ENCODE data around the gene CDH4.

The CDH4 gene

GRCh38 chr20:61739086-61739831 lies 487.2 kb downstream of the CDH4 start:
- no peak for DNase-seq (ENCODE audit: low read depth)
- H3K4me3 ChIP-seq (replicated peaks; ENCODE audit: low read depth, low read length) = no peak overlapping the region
- TF ChIP-seq, protein P1, sequence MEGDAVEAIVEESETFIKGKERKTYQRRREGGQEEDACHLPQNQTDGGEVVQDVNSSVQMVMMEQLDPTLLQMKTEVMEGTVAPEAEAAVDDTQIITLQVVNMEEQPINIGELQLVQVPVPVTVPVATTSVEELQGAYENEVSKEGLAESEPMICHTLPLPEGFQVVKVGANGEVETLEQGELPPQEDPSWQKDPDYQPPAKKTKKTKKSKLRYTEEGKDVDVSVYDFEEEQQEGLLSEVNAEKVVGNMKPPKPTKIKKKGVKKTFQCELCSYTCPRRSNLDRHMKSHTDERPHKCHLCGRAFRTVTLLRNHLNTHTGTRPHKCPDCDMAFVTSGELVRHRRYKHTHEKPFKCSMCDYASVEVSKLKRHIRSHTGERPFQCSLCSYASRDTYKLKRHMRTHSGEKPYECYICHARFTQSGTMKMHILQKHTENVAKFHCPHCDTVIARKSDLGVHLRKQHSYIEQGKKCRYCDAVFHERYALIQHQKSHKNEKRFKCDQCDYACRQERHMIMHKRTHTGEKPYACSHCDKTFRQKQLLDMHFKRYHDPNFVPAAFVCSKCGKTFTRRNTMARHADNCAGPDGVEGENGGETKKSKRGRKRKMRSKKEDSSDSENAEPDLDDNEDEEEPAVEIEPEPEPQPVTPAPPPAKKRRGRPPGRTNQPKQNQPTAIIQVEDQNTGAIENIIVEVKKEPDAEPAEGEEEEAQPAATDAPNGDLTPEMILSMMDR (IDR thresholded peaks at IDR 0.05; ENCODE audit: low read length, missing control alignments) = no peak

GRCh38 chr20:61739832-61740118 lies 487.7 kb downstream of the CDH4 start:
- TF ChIP-seq, protein P1 (IDR thresholded peaks at IDR 0.05; ENCODE audit: low read length, missing control alignments) = no peak
- no peak overlapping the region for H3K4me3 ChIP-seq (replicated peaks; ENCODE audit: low read depth, low read length)
- no peak for DNase-seq (ENCODE audit: low read depth)

DNA sequence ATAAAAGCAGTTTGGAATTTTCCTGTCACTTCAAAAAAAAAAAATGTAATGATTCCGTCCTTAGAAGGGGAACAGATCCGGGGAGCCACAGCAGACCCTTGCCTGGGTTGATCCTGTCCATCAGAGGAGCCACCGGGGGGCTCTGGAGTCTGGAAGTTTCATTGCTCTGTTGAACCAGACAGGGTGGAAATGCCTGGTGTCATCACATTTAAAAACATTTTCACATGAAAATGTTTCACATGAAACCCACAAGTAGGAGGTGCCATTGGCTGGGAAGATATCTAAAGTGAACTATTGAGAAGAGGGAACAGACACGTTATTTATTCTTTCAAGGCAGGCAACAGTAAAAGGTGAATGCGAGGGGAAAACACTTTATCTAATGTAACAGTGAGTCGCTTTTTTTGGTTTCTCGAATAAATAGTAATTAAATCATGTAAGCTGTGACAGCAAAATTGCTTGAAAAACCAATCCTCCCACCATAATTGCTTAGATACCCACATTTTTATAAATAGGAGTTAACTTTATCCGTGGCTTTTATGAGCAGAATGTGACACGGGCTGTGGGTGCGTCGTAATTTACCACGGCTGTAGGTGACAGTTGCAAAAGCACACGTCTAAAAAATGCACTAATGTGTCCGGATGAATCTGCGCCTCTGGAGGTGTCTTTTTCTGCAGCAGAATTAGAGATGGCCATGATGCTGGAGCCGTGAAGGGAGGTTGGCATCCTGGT lies 490.2 kb downstream of the CDH4 start:
- no peak overlapping the region for H3K4me3 ChIP-seq (replicated peaks; ENCODE audit: low read depth, low read length)
- DNase-seq (ENCODE audit: low read depth) = no peak
- TF ChIP-seq, protein P1 (IDR thresholded peaks at IDR 0.05; ENCODE audit: low read length, missing control alignments) = no peak

- TF ChIP-seq, protein P1 (IDR thresholded peaks at IDR 0.05; ENCODE audit: low read length, missing control alignments) = no peak
- no peak for DNase-seq (ENCODE audit: low read depth)
These were observed 491.5 kb downstream of the CDH4 start for GRCh38 chr20:61743606-61744005.

GRCh38 chr20:61744691-61745396 lies 492.8 kb downstream of the CDH4 start:
- DNase-seq (ENCODE audit: low read depth) = peak; percentile 6
- no peak overlapping the region for H3K4me3 ChIP-seq (replicated peaks; ENCODE audit: low read depth, low read length)
- TF ChIP-seq, protein P1 (IDR thresholded peaks at IDR 0.05; ENCODE audit: low read length, missing control alignments) = no peak

More at GRCh38 chr20:61743606-61744005, 491.5 kb downstream of the CDH4 start:
- H3K4me3 ChIP-seq (replicated peaks; ENCODE audit: low read depth, low read length) = no peak overlapping the region

GRCh38 chr20:61745397-61746146 lies 493.5 kb downstream of the CDH4 start:
- H3K4me3 ChIP-seq (replicated peaks; ENCODE audit: low read depth, low read length) = no peak overlapping the region
- DNase-seq (ENCODE audit: low read depth) = no peak
- TF ChIP-seq, protein P1 (IDR thresholded peaks at IDR 0.05; ENCODE audit: low read length, missing control alignments) = no peak
